Activated naive CD8-positive, alpha-beta T cell treated with anti-CD3 and anti-CD28 coated beads, Interleukin-2, amount 10 ng/mL, durations not matched to agents 7 days and 5 days (primary cell): ENCODE measurements around the gene ITM2C. TPM values are rescaled to one million over a fixed set of nuclear protein-coding genes. Genes with fewer than 3 reads are reported as not detected.
A peak's percentile ranks its signal among the peaks of the same experiment; 100 is the strongest.

Experiments used
- ATAC-seq: fragments of 150-1000 bp; cut with Tn5 transposase; one replicate; pipeline ENCODE4 v1.10.0; 2021; ENCODE audit warnings: low read depth, moderate library complexity
- POLR2A ChIA-PET: fragments of 350-600 bp; sonication (Branson Sonifier 250); formaldehyde crosslinking; loops from one replicate; lab custom pipeline; 2021; ENCODE audit warnings: antibody characterized with exemption; lab: Charles Lee
- DNase-seq: peaks from one replicate; pipeline ENCODE4 v3.0.0; 2021
- H3K27ac Mint-ChIP-seq: one replicate; pipeline ENCODE4 v1.8.0; 2022; ENCODE audit warnings: mild to moderate bottlenecking, mixed read lengths
- H3K27me3 Mint-ChIP-seq: one replicate; pipeline ENCODE4 v1.8.0; 2022; ENCODE audit warnings: mild to moderate bottlenecking, moderate library complexity, mixed read lengths
- H3K36me3 Mint-ChIP-seq: one replicate; pipeline ENCODE4 v1.8.0; 2021; ENCODE audit warnings: mild to moderate bottlenecking, mixed read lengths
- H3K4me1 Mint-ChIP-seq: one replicate; pipeline ENCODE4 v1.8.0; 2021; ENCODE audit warnings: mixed read lengths
- H3K4me3 Mint-ChIP-seq: one replicate; pipeline ENCODE4 v1.8.0; 2022; ENCODE audit warnings: mild to moderate bottlenecking, moderate library complexity, mixed read lengths
- H3K9me3 Mint-ChIP-seq: one replicate; pipeline ENCODE4 v1.8.0; 2021; ENCODE audit warnings: mixed read lengths
- total RNA-seq, 2 experiments: library from RNA; stranded (reverse); gene quantifications; one replicate each; pipeline ENCODE4 v1.2.3, GENCODE V29; 2021

The ITM2C gene
- total RNA-seq, 2 experiments from 2014 or later: 102 to 105 TPM

DNA sequence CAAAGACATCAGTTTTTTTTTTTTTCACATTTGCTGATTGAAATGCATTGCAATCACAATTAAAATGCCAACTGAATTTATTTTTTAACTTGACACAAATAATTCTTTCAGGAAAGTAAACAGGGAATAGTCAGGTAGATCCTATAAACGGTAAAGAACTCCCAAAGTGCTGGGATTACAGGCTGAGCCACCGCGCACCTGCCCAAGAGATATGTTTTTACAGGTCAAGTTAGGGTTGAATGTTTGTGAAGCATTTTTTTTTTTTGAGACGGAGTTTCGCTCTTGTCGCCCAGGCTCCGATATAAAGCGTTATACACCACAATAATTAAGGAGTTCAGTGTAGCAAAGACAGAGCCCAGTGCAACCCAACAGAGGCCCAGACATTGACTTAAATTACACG lies 15.1 kb downstream of the ITM2C start:
- Mint-ChIP-seq H3K9me3 (no peaks in the 10 kb centered on the region), H3K4me3 (no peak overlapping the region), H3K27me3 (no peaks in the 10 kb centered on the region), H3K27ac (no peak overlapping the region), H3K4me1 (peaks cover 24% of the 10 kb centered on the region), H3K36me3 (peaks cover 40% of the 10 kb centered on the region)
- ATAC-seq: no peak
- DNase-seq: no peak
- POLR2A ChIA-PET: no interaction called here

DNA sequence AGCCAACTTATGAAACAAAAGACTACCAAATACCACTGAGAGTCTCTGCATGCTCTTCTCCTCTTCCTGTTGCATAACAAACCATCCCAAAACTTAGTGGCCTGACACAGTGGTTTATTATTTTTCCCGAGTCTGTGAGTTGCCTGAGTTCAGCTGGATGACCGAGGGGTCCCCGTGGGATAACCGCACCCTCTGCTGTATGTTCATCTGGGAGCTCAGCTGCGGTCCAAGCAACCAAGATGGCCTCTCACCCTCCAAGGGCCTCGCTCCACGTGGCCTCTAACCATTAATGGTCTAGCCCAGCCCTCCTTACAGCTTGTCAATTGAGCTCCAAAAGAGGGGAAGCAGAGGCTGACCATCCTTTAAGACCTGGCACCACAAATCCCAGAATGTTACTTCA lies 17.1 kb downstream of the ITM2C start:
- Mint-ChIP-seq H3K4me1 (peaks cover 27% of the 10 kb centered on the region), H3K27me3 (no peaks in the 10 kb centered on the region), H3K36me3 (peaks cover 29% of the 10 kb centered on the region), H3K9me3 (no peaks in the 10 kb centered on the region), H3K4me3 (no peak overlapping the region), H3K27ac (no peak overlapping the region)
- ATAC-seq: no peak
- POLR2A ChIA-PET: no interaction called here
- peak; percentile 19 for DNase-seq

DNA sequence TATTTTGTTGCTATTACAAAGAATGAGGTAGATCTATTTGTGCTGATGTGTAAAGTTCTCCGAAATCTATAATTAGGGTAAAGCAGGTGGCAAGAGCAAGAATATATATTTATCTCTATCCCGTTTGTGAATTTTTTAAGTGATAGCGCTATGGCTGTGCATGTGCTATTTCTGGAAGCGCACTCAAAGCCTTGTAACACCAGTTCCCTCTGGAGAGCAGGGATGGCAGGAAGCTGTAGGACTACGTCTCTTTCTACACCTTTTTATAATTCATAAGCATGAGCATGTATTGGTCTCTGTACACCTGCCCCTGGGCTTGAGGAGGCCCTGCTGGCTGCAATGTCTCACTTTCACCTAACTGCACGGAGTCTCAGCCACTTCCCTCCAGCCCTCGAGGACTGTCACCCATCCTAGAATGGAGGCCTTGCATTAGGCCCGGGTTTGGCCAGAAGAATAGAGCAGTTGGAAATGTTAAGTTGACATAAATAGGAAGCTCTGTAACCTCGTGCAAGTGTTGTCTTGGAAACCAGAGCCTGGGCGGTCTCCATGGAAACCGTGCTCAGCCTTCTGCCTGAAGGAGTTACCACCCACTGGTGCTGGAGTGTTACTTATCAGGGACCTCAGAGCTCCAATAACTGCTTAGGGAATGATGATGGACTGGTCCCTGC lies 20.9 kb downstream of the ITM2C start:
- no peak for DNase-seq
- Mint-ChIP-seq H3K9me3 (no peaks in the 10 kb centered on the region), H3K36me3 (peaks cover 6% of the 10 kb centered on the region), H3K27me3 (peaks cover 4% of the 10 kb centered on the region), H3K27ac (no peak overlapping the region), H3K4me3 (no peak overlapping the region), H3K4me1 (peaks cover 13% of the 10 kb centered on the region)
- POLR2A ChIA-PET: interaction anchor here (1.5 kb wide), 1 partner anchor 20 kb away, joined by 4 read pairs; no protein-coding TSS in a partner anchor
- ATAC-seq: peak; percentile 67

DNA sequence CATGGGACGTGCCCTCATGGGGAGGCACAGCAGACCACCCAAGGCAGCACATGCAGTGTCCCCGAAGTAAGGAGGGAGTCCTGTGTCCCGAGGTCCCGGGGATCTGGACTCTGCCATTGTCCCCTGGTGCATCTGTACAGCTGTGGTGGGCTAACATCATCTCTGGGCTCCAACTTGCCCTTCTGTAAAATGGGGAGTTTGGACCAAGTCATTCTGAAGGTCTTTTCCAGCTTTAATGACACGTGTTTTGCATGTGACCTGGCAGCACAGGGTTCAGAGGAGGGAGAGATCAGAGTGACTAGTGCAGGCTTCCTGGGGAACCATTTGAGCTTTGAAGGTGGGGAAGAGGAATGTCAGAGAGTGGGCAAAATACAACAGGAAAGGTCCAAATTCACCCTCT lies 21.5 kb downstream of the ITM2C start:
- ATAC-seq (no peak), DNase-seq (no peak)
- Mint-ChIP-seq H3K4me3 (no peak overlapping the region), H3K27me3 (peaks cover 5% of the 10 kb centered on the region), H3K36me3 (peaks cover 3% of the 10 kb centered on the region), H3K27ac (no peak overlapping the region), H3K4me1 (peaks cover 16% of the 10 kb centered on the region), H3K9me3 (no peaks in the 10 kb centered on the region)
- POLR2A ChIA-PET: interaction anchor here (1.5 kb wide), 1 partner anchor 21 kb away, joined by 4 read pairs; no protein-coding TSS in a partner anchor

DNA sequence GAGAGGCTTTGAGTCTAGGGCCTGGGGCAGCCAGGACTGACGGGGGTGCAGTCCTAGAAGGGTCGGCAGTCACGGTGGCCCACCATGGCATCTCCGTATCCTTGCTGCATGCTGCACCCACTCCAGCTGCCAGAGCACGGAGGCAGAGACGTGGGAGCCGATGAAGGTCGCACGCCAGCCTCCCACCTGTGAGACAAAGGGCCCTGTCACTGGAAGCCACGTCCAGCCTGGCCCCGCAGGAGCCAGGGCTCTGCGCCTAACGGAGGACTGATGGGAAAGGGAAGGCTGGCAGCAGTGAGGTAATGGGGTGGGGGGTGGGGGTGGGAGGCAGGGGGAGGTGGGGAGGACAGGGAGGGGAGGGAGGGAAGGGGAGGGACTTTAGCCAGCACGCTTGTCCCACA lies 21.9 kb downstream of the ITM2C start:
- peaks cover 3% of the 10 kb centered on the region for H3K36me3 Mint-ChIP-seq

DNA sequence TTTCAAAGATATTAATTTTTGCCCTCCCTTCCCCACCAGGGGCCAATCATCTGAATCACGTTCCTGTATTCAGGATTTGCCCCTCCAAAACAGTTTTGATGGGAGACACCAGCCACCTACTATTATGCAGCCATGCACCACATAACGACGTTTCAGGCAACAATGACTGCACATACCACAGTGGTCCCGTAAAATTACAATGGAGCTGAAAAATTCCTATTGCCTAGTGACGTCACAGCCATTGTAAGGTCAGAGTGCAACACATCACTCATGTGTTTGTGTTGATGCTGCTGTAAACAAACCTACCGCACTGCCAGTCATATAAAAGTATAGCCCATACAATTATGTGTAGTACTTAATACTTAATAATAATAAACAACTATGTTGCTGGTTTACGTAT lies 22.6 kb downstream of the ITM2C start:
- Mint-ChIP-seq H3K27me3 (peaks cover 5% of the 10 kb centered on the region), H3K9me3 (no peaks in the 10 kb centered on the region), H3K4me3 (no peak overlapping the region), H3K4me1 (peaks cover 23% of the 10 kb centered on the region), H3K27ac (no peak overlapping the region), H3K36me3 (no peaks in the 10 kb centered on the region)
- ATAC-seq: no peak
- POLR2A ChIA-PET: interaction anchor here (0.6 kb wide), 1 partner anchor 176 kb away, joined by 6 read pairs; no protein-coding TSS in a partner anchor
- no peak for DNase-seq

More for the DNA sequence above, 21.9 kb downstream of the ITM2C start:
- H3K27me3 Mint-ChIP-seq: peaks cover 5% of the 10 kb centered on the region
- no peaks in the 10 kb centered on the region for H3K9me3 Mint-ChIP-seq
- POLR2A ChIA-PET: no interaction called here
- DNase-seq: no peak
- no peak overlapping the region for H3K27ac Mint-ChIP-seq
- no peak for ATAC-seq
- no peak overlapping the region for H3K4me3 Mint-ChIP-seq
- H3K4me1 Mint-ChIP-seq: peaks cover 18% of the 10 kb centered on the region

DNA sequence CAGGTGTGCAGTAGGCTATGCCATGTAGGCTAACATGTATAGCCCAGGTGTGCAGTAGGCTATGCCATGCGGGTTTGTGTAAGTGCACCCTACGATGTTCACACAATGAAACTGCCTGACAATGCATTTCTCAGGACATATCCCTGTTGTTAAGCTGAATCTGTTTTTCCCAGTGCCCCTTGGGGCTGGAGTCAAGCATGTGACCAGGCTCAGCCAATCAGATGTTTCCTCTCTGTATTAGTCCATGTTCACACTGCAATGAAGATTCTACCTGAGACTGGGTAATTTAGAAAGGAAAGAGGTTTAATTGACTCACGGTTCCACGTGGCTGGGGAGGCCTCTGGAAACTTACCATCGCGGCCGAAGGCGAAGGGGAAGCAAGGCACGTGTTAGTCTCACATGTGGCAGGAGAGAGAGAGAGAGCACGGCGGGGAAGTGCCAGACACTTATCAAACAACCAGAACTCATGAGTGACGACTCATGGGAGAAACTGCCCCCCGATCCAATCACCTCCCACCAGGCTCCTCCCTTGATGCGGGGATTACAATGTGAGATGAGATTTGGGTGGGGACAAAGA lies 24.2 kb downstream of the ITM2C start:
- H3K27me3 Mint-ChIP-seq: peaks cover 10% of the 10 kb centered on the region
- H3K4me3 Mint-ChIP-seq: no peak overlapping the region
- no peaks in the 10 kb centered on the region for H3K36me3 Mint-ChIP-seq
- ATAC-seq (no peak), DNase-seq (peak; percentile 6)
- H3K9me3 Mint-ChIP-seq: no peaks in the 10 kb centered on the region
- no peak overlapping the region for H3K27ac Mint-ChIP-seq
- peaks cover 30% of the 10 kb centered on the region for H3K4me1 Mint-ChIP-seq
- POLR2A ChIA-PET: interaction anchor here (0.7 kb wide), 1 partner anchor 1041 kb away, joined by 3 read pairs; no protein-coding TSS in a partner anchor

DNA sequence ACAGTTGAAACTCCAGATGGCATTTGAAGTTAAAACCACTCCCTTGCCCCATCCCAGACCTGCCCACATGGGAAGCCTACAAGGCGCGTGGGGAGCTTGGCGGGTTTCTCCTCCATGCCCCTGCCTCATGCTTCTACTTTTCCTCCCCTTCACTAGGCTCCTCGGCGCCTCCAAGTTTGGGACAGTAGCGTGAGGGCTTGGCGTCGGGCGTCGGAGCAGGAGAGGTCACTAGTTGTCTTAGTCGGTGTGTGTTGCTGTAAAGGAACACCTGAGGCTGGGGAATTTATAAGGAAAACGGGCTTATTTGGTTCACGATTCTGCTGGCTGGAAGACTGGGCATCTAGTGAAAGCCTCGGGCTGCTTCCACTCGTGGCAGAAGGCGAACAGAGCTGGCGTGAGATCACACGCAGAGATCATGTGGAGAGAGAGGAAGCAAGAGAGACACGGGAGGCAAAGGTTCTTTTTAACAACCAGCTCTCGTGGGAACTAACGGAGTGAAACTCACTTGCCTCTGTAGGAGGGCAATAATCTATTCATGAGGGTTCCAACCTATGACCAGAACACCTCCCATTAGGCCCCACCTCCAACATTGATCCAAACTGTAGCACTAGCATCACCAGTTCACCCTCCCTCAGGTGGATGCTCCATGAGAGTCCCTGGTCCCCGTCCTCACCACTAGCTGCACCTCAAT lies 25.3 kb downstream of the ITM2C start:
- H3K4me1 Mint-ChIP-seq: peaks cover 40% of the 10 kb centered on the region
- DNase-seq: peak; percentile 16
- peaks cover 10% of the 10 kb centered on the region for H3K27me3 Mint-ChIP-seq
- no peak overlapping the region for H3K27ac Mint-ChIP-seq
- H3K9me3 Mint-ChIP-seq: no peaks in the 10 kb centered on the region
- POLR2A ChIA-PET: no interaction called here
- peaks cover 3% of the 10 kb centered on the region for H3K36me3 Mint-ChIP-seq
- H3K4me3 Mint-ChIP-seq: no peak overlapping the region
- no peak for ATAC-seq

DNA sequence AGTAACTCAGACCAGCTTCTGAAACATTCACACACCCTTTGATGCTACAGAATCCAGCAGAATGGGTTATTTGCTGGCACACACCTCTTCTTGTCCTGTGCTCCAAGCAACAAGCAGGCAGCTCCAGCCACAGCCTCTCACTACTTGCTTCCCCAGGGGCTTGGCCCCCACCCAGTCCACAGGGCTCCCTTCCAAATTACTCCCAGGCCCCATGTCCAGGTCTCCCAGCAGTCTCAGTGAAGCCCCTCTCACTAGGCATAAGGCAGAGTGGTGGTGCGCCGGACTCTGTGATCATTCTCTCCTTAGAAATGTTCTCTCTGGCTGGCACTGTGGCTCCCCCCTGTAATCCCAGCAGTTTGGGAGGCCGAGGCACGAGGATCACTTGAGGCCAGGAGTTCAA lies 25.9 kb downstream of the ITM2C start:
- DNase-seq (peak; percentile 21), ATAC-seq (no peak)
- no peak overlapping the region for H3K27ac Mint-ChIP-seq
- POLR2A ChIA-PET: no interaction called here
- H3K4me3 Mint-ChIP-seq: no peak overlapping the region
- peaks cover 39% of the 10 kb centered on the region for H3K4me1 Mint-ChIP-seq
- H3K27me3 Mint-ChIP-seq: peaks cover 10% of the 10 kb centered on the region
- peaks cover 3% of the 10 kb centered on the region for H3K36me3 Mint-ChIP-seq
- H3K9me3 Mint-ChIP-seq: no peaks in the 10 kb centered on the region

DNA sequence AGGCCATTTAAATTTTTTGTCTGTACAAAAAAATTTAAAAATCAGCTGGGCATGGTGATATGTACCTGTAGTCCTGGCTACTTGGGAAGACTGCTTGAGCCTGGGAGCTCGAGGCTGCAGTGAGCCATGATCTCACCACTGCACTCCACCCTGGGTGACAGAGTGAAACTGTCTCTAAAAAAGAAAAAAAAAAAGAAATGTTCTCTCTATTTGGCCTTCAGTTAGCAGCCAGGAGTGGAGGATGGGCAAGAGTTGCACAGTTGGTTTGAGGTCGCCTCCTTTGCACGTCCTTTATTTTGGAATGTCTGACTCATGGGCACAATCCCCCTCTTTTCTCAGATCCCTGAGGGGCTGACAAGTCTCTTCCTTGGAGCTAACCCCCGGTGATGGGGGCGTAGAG lies 26.3 kb downstream of the ITM2C start:
- DNase-seq: peak; percentile 20
- peaks cover 10% of the 10 kb centered on the region for H3K27me3 Mint-ChIP-seq
- peaks cover 3% of the 10 kb centered on the region for H3K36me3 Mint-ChIP-seq
- no peak overlapping the region for H3K4me3 Mint-ChIP-seq
- H3K9me3 Mint-ChIP-seq: no peaks in the 10 kb centered on the region
- no peak for ATAC-seq
- POLR2A ChIA-PET: interaction anchor here (0.8 kb wide), 1 partner anchor 13 kb away, joined by 4 read pairs; no protein-coding TSS in a partner anchor
- peaks cover 38% of the 10 kb centered on the region for H3K4me1 Mint-ChIP-seq
- no peak overlapping the region for H3K27ac Mint-ChIP-seq

DNA sequence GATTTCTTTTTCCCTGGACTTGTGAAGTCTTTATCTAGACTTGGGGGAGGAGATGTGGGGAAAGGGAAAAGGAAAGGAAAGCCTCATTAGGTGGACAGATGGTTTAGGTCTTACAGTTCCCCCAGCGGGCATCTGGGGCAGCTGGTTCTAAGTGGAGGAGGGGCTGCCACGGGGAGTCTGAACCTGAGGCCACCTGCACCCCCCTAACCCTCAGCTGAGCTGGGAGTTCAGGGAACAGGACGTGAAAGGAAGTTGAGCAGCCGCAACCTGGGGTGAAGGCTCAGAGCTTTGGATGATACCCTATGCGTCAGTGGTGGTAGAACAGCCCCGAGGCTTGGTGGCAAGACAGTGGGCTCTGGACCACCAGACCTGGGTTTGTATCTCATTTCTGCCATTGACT lies 26.8 kb downstream of the ITM2C start:
- ATAC-seq: peak; percentile 46
- peak; percentile 30 for DNase-seq
- no peak overlapping the region for H3K4me3 Mint-ChIP-seq
- peaks cover 10% of the 10 kb centered on the region for H3K27me3 Mint-ChIP-seq
- peaks cover 37% of the 10 kb centered on the region for H3K4me1 Mint-ChIP-seq
- POLR2A ChIA-PET: interaction anchor here (0.8 kb wide), 1 partner anchor 13 kb away, joined by 4 read pairs; no protein-coding TSS in a partner anchor
- peaks cover 3% of the 10 kb centered on the region for H3K36me3 Mint-ChIP-seq
- no peak overlapping the region for H3K27ac Mint-ChIP-seq
- H3K9me3 Mint-ChIP-seq: no peaks in the 10 kb centered on the region

DNA sequence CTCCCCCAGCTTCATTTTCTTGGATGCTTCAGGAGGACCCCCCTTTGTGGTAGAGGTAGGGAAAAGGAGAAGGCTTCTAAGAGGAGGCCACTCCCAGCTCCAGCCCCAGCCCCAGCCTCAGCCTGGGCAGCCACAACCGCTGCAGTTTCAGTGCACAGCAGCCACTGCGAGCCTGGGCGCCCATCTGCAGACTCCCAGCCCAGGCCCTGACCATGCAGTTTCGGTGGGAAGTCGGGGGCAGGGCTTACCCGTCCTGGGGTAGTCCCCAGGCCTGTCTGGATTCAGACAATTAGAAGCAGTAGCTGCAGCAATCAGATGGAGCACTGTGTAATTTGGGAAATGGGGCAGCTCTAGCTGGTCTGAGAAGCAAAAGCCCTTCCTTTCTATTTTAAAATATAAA lies 28.6 kb downstream of the ITM2C start:
- Mint-ChIP-seq H3K4me3 (no peak overlapping the region), H3K4me1 (peaks cover 38% of the 10 kb centered on the region), H3K9me3 (no peaks in the 10 kb centered on the region), H3K27me3 (peaks cover 10% of the 10 kb centered on the region), H3K27ac (peak overlapping the region; percentile 12), H3K36me3 (peaks cover 3% of the 10 kb centered on the region)
- POLR2A ChIA-PET: interaction anchor here (0.5 to 2.8 kb wide), 4 partner anchors 15 to 122 kb away, joined by 3 to 9 read pairs (median 4); partner anchors contain the start of genes GPR55 and ITM2C
- no peak for ATAC-seq
- DNase-seq: peak; percentile 32
